GM23338 (cell line): ENCODE results near the gene EFCAB12. TPM values are rescaled to one million over a fixed set of nuclear protein-coding genes. Genes with fewer than 3 reads are reported as not detected.

Experiments
- ATAC-seq: fragments of 200-7000 bp; cut with Tn5 transposase; 3 replicates; pipeline ENCODE4 v1.9.1; 2020
- DNase-seq: peaks from one replicate; pipeline ENCODE4 v3.0.0-alpha.2; 2015; ENCODE audit warnings: low spot score
- H2AFZ ChIP-seq: fragments of 200-600 bp; sonication (generic); 2 replicates; pipeline ENCODE4 v1.8.0; 2016; ENCODE audit warnings: antibody characterized with exemption, mild to moderate bottlenecking, moderate library complexity
- H3F3A ChIP-seq: fragments of 200-600 bp; sonication (generic); replicated peaks from 2 replicates; pipeline ENCODE4 v1.8.0; 2017; ENCODE audit warnings: antibody characterized with exemption, mixed run types, low read depth
- H3K27ac ChIP-seq: fragments of 200-600 bp; sonication (generic); 2 replicates; pipeline ENCODE4 v1.6.1; 2016; ENCODE audit warnings: low read depth
- H3K27me3 ChIP-seq: fragments of 200-600 bp; sonication (generic); 2 replicates; pipeline ENCODE4 v1.8.0; 2016; ENCODE audit warnings: mild to moderate bottlenecking, mixed run types, moderate library complexity; ENCODE audit not compliant: insufficient read depth
- H3K36me3 ChIP-seq: fragments of 200-600 bp; sonication (generic); 2 replicates; pipeline ENCODE4 v1.8.0; 2016; ENCODE audit warnings: mild to moderate bottlenecking; ENCODE audit not compliant: insufficient read depth
- H3K4me1 ChIP-seq: fragments of 200-600 bp; sonication (generic); 2 replicates; pipeline ENCODE4 v1.8.0; 2016; ENCODE audit warnings: mild to moderate bottlenecking, moderate library complexity; ENCODE audit not compliant: insufficient read depth
- H3K4me2 ChIP-seq: fragments of 200-600 bp; sonication (generic); 2 replicates; pipeline ENCODE4 v1.7.1; 2017; ENCODE audit warnings: mixed run types
- H3K4me3 ChIP-seq: fragments of 200-600 bp; sonication (generic); 2 replicates; pipeline ENCODE4 v1.6.1; 2016; ENCODE audit warnings: mixed run types
- H3K79me2 ChIP-seq: fragments of 200-600 bp; sonication (generic); replicated peaks from 2 replicates; pipeline ENCODE4 v1.8.0; 2017; ENCODE audit warnings: mild to moderate bottlenecking; ENCODE audit not compliant: insufficient read depth
- H3K9me2 ChIP-seq: fragments of 200-600 bp; sonication (generic); 2 replicates; pipeline ENCODE4 v1.8.0; 2017; ENCODE audit not compliant: insufficient read depth
- H4K20me1 ChIP-seq: fragments of 200-600 bp; sonication (generic); replicated peaks from 2 replicates; pipeline ENCODE4 v1.8.0; 2017; ENCODE audit warnings: mild to moderate bottlenecking; ENCODE audit not compliant: insufficient read depth
- H3K27ac Mint-ChIP-seq: 2 replicates; pipeline ENCODE4 v1.8.0; 2020; ENCODE audit warnings: inconsistent platforms, mild to moderate bottlenecking, moderate library complexity, mixed read lengths
- H3K27me3 Mint-ChIP-seq: 3 replicates; pipeline ENCODE4 v1.8.0; 2022; ENCODE audit warnings: low read depth, mild to moderate bottlenecking, moderate library complexity, mixed read lengths, inconsistent platforms; ENCODE audit not compliant: insufficient read depth, poor library complexity
- H3K36me3 Mint-ChIP-seq: 3 replicates; pipeline ENCODE4 v1.8.0; 2021; ENCODE audit warnings: low read depth, mild to moderate bottlenecking, inconsistent platforms, moderate library complexity, mixed read lengths
- H3K4me1 Mint-ChIP-seq: 3 replicates; pipeline ENCODE4 v1.8.0; 2020; ENCODE audit warnings: mild to moderate bottlenecking, inconsistent platforms, mixed read lengths
- H3K4me3 Mint-ChIP-seq: 3 replicates; pipeline ENCODE4 v1.8.0; 2021; ENCODE audit warnings: moderate library complexity, mild to moderate bottlenecking, inconsistent platforms, mixed read lengths
- H3K9me3 Mint-ChIP-seq: 3 replicates; pipeline ENCODE4 v1.8.0; 2020; ENCODE audit warnings: moderate library complexity, mild to moderate bottlenecking, inconsistent platforms, mixed read lengths
- CREB1 ChIP-seq: fragments of 250-450 bp; sonication (Bioruptor Pico); IDR thresholded peaks from 2 replicates; pipeline ENCODE4 v1.5.0; 2020; ENCODE audit warnings: low read depth, mild to moderate bottlenecking, moderate library complexity
- EZH2 ChIP-seq: fragments of 200-600 bp; sonication (generic); IDR thresholded peaks from one replicate; pipeline ENCODE4 v1.8.0; 2017; ENCODE audit warnings: antibody characterized with exemption, mild to moderate bottlenecking, low read depth; ENCODE audit not compliant: unreplicated experiment
- EZH2phosphoT487 ChIP-seq: fragments of 200-600 bp; sonication (generic); IDR thresholded peaks from one replicate; pipeline ENCODE4 v1.8.1; 2018; ENCODE audit warnings: antibody characterized with exemption; ENCODE audit not compliant: unreplicated experiment
- JUNB ChIP-seq: IDR thresholded peaks from one replicate; pipeline ENCODE4 v1.6.1; 2016; ENCODE audit warnings: antibody characterized with exemption; ENCODE audit not compliant: unreplicated experiment
- NANOG ChIP-seq: IDR thresholded peaks from 2 replicates; pipeline ENCODE4 v1.6.1; 2016; ENCODE audit warnings: antibody characterized with exemption, borderline replicate concordance
- POLR2AphosphoS5 ChIP-seq: IDR thresholded peaks from 2 replicates; pipeline ENCODE4 v1.6.1; 2016; ENCODE audit warnings: antibody characterized with exemption, low read depth
- STAT1 ChIP-seq: IDR thresholded peaks from one replicate; pipeline ENCODE4 v1.6.1; 2016; ENCODE audit warnings: antibody characterized with exemption; ENCODE audit not compliant: unreplicated experiment
- ZNF114 ChIP-seq: fragments of 250-450 bp; sonication (Bioruptor Pico); IDR thresholded peaks from 2 replicates; pipeline ENCODE4 v1.5.0; 2020; ENCODE audit warnings: mild to moderate bottlenecking, moderate library complexity
- ZNF331 ChIP-seq: fragments of 250-450 bp; sonication (Bioruptor Pico); IDR thresholded peaks from 2 replicates; pipeline ENCODE4 v1.5.0; 2020; ENCODE audit warnings: low read depth, mild to moderate bottlenecking, moderate library complexity
- polyA plus RNA-seq: library from polyadenylated mRNA; unstranded; fragments of >200 nt; fragmentation: Nextera tagmentation; extraction: Ambion mirVana; gene quantifications from 2 replicates; pipeline ENCODE4 v1.2.1, GENCODE V29; 2016
- total RNA-seq: library from RNA; depleted of rRNA; stranded (reverse); fragments of >200 nt; shearing (Covaris generic); gene quantifications from 2 replicates; pipeline ENCODE4 v1.2.3, GENCODE V29; 2014
- TF ChIP-seq, protein P1 (sequence below), 2 experiments: fragments of 200-600 bp in 1 of 2; sonication (generic) in 1 of 2; conservative IDR thresholded peaks; 2 replicates each; pipeline versions ENCODE4 v1.5.1 to v1.6.1; 2016 to 2017; ENCODE audit warnings: antibody characterized with exemption in 2 of 2, low read depth in 2 of 2, mild to moderate bottlenecking in 2 of 2, moderate library complexity in 1 of 2
- TF ChIP-seq, protein P2 (sequence below): IDR thresholded peaks from one replicate; pipeline ENCODE4 v1.6.1; 2018; ENCODE audit warnings: antibody characterized with exemption; ENCODE audit not compliant: unreplicated experiment
- TF ChIP-seq, protein P3 (sequence below): fragments of 250-450 bp; sonication (Bioruptor Pico); IDR thresholded peaks from 2 replicates; pipeline ENCODE4 v1.5.0; 2020; ENCODE audit warnings: mild to moderate bottlenecking, moderate library complexity
- TF ChIP-seq, protein P4 (sequence below): IDR thresholded peaks from 2 replicates; pipeline ENCODE4 v1.6.1; 2016; ENCODE audit warnings: antibody characterized with exemption

The EFCAB12 gene
- total and polyA plus RNA-seq, 2 experiments from 2014 or later: 0.24 to 0.65 TPM

DNA sequence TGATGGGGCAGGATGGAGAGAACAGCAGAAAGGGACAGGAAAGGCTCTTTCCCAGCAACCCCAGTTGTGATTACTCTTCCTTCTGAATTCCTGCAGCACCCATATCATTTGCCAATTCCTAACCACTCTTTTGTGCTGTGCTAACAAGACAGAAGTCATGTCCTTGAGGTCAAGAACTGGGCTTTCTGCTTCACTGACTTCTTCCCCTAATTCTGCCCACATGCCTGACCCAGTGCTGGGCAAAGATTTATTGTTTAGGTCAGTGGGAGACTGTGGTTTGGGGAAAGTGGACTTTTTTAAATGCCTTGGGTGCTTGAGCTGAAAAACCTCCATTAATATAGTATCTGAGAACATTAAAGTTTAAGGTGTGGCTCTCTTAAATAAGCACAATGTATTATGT lies 4.2 kb upstream of the EFCAB12 start:
- H3K36me3 ChIP-seq: peaks cover 48% of the 10 kb centered on the region
- ATAC-seq (no peak), DNase-seq (no peak)
- peaks cover 8% of the 10 kb centered on the region; the same call in 1 of the 2 replicates for H3F3A ChIP-seq
- H3K36me3 Mint-ChIP-seq: peaks cover 60% of the 10 kb centered on the region
- no peak overlapping the region for H3K27ac ChIP-seq
- H3K4me1 ChIP-seq: peaks cover 19% of the 10 kb centered on the region
- H3K27me3 ChIP-seq: peaks cover 4% of the 10 kb centered on the region
- no peaks in the 10 kb centered on the region; the same call in 1 of the 2 replicates for H4K20me1 ChIP-seq
- no peak overlapping the region for H3K4me3 Mint-ChIP-seq
- H3K27ac Mint-ChIP-seq: no peak overlapping the region
- H3K4me2 ChIP-seq: no peak overlapping the region
- peaks cover 20% of the 10 kb centered on the region for H3K79me2 ChIP-seq
- no peaks in the 10 kb centered on the region for H3K9me3 Mint-ChIP-seq
- H3K4me1 Mint-ChIP-seq: peaks cover 19% of the 10 kb centered on the region
- H3K4me3 ChIP-seq: no peak overlapping the region
- no peaks in the 10 kb centered on the region for H3K9me2 ChIP-seq
- no peak for TF ChIP-seq ZNF331
- TF ChIP-seq NANOG: no peak
- TF ChIP-seq, protein P1, sequence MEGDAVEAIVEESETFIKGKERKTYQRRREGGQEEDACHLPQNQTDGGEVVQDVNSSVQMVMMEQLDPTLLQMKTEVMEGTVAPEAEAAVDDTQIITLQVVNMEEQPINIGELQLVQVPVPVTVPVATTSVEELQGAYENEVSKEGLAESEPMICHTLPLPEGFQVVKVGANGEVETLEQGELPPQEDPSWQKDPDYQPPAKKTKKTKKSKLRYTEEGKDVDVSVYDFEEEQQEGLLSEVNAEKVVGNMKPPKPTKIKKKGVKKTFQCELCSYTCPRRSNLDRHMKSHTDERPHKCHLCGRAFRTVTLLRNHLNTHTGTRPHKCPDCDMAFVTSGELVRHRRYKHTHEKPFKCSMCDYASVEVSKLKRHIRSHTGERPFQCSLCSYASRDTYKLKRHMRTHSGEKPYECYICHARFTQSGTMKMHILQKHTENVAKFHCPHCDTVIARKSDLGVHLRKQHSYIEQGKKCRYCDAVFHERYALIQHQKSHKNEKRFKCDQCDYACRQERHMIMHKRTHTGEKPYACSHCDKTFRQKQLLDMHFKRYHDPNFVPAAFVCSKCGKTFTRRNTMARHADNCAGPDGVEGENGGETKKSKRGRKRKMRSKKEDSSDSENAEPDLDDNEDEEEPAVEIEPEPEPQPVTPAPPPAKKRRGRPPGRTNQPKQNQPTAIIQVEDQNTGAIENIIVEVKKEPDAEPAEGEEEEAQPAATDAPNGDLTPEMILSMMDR (conservative IDR thresholded peaks at IDR 0.05; ENCODE audit: low read depth in 2 of 2): no peak
- TF ChIP-seq STAT1: no peak
- no peak for TF ChIP-seq CREB1
- TF ChIP-seq EZH2phosphoT487: no peak
- TF ChIP-seq ZNF114 (CRISPR knock-in tag): no peak
- TF ChIP-seq, protein P2, sequence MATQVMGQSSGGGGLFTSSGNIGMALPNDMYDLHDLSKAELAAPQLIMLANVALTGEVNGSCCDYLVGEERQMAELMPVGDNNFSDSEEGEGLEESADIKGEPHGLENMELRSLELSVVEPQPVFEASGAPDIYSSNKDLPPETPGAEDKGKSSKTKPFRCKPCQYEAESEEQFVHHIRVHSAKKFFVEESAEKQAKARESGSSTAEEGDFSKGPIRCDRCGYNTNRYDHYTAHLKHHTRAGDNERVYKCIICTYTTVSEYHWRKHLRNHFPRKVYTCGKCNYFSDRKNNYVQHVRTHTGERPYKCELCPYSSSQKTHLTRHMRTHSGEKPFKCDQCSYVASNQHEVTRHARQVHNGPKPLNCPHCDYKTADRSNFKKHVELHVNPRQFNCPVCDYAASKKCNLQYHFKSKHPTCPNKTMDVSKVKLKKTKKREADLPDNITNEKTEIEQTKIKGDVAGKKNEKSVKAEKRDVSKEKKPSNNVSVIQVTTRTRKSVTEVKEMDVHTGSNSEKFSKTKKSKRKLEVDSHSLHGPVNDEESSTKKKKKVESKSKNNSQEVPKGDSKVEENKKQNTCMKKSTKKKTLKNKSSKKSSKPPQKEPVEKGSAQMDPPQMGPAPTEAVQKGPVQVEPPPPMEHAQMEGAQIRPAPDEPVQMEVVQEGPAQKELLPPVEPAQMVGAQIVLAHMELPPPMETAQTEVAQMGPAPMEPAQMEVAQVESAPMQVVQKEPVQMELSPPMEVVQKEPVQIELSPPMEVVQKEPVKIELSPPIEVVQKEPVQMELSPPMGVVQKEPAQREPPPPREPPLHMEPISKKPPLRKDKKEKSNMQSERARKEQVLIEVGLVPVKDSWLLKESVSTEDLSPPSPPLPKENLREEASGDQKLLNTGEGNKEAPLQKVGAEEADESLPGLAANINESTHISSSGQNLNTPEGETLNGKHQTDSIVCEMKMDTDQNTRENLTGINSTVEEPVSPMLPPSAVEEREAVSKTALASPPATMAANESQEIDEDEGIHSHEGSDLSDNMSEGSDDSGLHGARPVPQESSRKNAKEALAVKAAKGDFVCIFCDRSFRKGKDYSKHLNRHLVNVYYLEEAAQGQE: no peak
- no peak for TF ChIP-seq JUNB
- TF ChIP-seq EZH2: no peak
- TF ChIP-seq, protein P3, sequence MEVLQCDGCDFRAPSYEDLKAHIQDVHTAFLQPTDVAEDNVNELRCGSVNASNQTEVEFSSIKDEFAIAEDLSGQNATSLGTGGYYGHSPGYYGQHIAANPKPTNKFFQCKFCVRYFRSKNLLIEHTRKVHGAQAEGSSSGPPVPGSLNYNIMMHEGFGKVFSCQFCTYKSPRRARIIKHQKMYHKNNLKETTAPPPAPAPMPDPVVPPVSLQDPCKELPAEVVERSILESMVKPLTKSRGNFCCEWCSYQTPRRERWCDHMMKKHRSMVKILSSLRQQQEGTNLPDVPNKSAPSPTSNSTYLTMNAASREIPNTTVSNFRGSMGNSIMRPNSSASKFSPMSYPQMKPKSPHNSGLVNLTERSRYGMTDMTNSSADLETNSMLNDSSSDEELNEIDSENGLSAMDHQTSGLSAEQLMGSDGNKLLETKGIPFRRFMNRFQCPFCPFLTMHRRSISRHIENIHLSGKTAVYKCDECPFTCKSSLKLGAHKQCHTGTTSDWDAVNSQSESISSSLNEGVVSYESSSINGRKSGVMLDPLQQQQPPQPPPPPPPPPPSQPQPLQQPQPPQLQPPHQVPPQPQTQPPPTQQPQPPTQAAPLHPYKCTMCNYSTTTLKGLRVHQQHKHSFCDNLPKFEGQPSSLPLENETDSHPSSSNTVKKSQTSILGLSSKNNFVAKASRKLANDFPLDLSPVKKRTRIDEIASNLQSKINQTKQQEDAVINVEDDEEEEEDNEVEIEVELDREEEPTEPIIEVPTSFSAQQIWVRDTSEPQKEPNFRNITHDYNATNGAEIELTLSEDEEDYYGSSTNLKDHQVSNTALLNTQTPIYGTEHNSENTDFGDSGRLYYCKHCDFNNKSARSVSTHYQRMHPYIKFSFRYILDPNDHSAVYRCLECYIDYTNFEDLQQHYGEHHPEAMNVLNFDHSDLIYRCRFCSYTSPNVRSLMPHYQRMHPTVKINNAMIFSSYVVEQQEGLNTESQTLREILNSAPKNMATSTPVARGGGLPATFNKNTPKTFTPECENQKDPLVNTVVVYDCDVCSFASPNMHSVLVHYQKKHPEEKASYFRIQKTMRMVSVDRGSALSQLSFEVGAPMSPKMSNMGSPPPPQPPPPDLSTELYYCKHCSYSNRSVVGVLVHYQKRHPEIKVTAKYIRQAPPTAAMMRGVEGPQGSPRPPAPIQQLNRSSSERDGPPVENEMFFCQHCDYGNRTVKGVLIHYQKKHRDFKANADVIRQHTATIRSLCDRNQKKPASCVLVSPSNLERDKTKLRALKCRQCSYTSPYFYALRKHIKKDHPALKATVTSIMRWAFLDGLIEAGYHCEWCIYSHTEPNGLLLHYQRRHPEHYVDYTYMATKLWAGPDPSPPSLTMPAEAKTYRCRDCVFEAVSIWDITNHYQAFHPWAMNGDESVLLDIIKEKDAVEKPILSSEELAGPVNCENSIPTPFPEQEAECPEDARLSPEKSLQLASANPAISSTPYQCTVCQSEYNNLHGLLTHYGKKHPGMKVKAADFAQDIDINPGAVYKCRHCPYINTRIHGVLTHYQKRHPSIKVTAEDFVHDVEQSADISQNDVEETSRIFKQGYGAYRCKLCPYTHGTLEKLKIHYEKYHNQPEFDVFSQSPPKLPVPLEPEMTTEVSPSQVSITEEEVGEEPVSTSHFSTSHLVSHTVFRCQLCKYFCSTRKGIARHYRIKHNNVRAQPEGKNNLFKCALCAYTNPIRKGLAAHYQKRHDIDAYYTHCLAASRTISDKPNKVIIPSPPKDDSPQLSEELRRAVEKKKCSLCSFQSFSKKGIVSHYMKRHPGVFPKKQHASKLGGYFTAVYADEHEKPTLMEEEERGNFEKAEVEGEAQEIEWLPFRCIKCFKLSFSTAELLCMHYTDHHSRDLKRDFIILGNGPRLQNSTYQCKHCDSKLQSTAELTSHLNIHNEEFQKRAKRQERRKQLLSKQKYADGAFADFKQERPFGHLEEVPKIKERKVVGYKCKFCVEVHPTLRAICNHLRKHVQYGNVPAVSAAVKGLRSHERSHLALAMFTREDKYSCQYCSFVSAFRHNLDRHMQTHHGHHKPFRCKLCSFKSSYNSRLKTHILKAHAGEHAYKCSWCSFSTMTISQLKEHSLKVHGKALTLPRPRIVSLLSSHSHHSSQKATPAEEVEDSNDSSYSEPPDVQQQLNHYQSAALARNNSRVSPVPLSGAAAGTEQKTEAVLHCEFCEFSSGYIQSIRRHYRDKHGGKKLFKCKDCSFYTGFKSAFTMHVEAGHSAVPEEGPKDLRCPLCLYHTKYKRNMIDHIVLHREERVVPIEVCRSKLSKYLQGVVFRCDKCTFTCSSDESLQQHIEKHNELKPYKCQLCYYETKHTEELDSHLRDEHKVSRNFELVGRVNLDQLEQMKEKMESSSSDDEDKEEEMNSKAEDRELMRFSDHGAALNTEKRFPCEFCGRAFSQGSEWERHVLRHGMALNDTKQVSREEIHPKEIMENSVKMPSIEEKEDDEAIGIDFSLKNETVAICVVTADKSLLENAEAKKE (CRISPR knock-in tag): no peak
- TF ChIP-seq POLR2AphosphoS5: no peak
- TF ChIP-seq, protein P4, sequence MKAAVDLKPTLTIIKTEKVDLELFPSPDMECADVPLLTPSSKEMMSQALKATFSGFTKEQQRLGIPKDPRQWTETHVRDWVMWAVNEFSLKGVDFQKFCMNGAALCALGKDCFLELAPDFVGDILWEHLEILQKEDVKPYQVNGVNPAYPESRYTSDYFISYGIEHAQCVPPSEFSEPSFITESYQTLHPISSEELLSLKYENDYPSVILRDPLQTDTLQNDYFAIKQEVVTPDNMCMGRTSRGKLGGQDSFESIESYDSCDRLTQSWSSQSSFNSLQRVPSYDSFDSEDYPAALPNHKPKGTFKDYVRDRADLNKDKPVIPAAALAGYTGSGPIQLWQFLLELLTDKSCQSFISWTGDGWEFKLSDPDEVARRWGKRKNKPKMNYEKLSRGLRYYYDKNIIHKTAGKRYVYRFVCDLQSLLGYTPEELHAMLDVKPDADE: no peak
- H2AFZ ChIP-seq: no peak overlapping the region
- peaks cover 6% of the 10 kb centered on the region for H3K27me3 Mint-ChIP-seq
